ENCODE measurements around the gene ITPK1.

DNA sequence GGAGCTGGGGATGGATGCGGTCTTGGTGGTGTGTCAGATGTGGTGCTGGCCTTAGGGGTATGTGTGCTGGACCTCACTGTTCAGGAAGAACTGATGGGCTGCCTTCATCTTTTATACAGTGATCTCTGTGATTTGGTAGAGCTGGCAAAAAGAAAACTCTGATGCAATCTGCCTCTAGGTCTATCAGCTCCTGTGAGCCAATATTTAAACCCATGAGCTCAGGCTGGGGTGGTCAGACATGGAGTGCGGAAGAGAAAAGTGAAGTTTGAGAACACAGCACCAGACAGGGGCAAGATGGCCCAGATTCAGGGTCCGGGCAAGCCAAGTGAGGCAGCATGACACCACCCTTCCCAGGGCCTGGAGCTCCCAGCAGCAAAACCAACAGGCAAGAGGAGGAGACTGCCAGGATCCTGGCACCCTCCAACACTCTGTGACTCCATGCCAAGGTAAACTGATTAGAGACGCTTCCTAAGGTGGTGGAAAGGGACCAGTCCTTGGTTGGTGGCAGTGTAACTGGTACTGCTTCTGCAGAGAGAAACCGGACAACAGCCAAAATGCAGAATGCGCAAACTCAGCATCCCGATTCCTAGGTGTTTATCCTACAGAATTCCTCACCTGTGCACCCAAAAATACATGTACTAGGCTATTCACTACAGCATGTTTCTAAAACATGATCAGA, 110.5 kb downstream of the ITPK1 start:
- TF ChIP-seq, protein P1, sequence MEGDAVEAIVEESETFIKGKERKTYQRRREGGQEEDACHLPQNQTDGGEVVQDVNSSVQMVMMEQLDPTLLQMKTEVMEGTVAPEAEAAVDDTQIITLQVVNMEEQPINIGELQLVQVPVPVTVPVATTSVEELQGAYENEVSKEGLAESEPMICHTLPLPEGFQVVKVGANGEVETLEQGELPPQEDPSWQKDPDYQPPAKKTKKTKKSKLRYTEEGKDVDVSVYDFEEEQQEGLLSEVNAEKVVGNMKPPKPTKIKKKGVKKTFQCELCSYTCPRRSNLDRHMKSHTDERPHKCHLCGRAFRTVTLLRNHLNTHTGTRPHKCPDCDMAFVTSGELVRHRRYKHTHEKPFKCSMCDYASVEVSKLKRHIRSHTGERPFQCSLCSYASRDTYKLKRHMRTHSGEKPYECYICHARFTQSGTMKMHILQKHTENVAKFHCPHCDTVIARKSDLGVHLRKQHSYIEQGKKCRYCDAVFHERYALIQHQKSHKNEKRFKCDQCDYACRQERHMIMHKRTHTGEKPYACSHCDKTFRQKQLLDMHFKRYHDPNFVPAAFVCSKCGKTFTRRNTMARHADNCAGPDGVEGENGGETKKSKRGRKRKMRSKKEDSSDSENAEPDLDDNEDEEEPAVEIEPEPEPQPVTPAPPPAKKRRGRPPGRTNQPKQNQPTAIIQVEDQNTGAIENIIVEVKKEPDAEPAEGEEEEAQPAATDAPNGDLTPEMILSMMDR (IDR thresholded peaks at IDR 0.05): no peak
- TF ChIP-seq POLR2A (IDR thresholded peaks at IDR 0.05): no peak

All from thyroid gland (tissue), 4 donors.